Endodermal cell (in vitro differentiated cells): ENCODE results near the gene RPL22. TPM values are rescaled to one million over a fixed set of nuclear protein-coding genes. Genes with fewer than 3 reads are reported as not detected.

Experiments
- DNase-seq: peaks from one replicate; pipeline ENCODE4 v3.0.0-alpha.2; 2017
- H3K27ac ChIP-seq: 2 replicates; pipeline ENCODE4 v1.5.1; 2013; ENCODE audit warnings: mild to moderate bottlenecking, low read depth, low read length, moderate library complexity
- H3K27me3 ChIP-seq: 2 replicates; pipeline ENCODE4 v1.6.1; 2013; ENCODE audit warnings: mild to moderate bottlenecking, low read length, moderate library complexity; ENCODE audit not compliant: insufficient read depth, control insufficient read depth, poor library complexity, severe bottlenecking
- H3K36me3 ChIP-seq: 2 replicates; pipeline ENCODE4 v1.7.0; 2013; ENCODE audit warnings: mild to moderate bottlenecking, low read length, moderate library complexity; ENCODE audit not compliant: control insufficient read depth, insufficient read depth
- H3K4me1 ChIP-seq: one replicate; pipeline ENCODE4 v1.7.0; 2013; ENCODE audit warnings: low read length; ENCODE audit not compliant: control insufficient read depth, insufficient read depth
- H3K4me3 ChIP-seq: 2 replicates; pipeline ENCODE4 v1.5.1; 2013; ENCODE audit warnings: mild to moderate bottlenecking, low read length, moderate library complexity
- H3K9ac ChIP-seq: 2 replicates; pipeline ENCODE4 v1.6.1; 2013; ENCODE audit warnings: mild to moderate bottlenecking, low read length, moderate library complexity; ENCODE audit not compliant: poor library complexity, severe bottlenecking; ENCODE audit errors: extremely low read depth
- H3K9me3 ChIP-seq: 2 replicates; pipeline ENCODE4 v1.6.1; 2013; ENCODE audit warnings: mild to moderate bottlenecking, low read length, moderate library complexity; ENCODE audit not compliant: control insufficient read depth
- H3K27ac Mint-ChIP-seq: 2 replicates; pipeline ENCODE4 v1.8.0; 2020; ENCODE audit warnings: mixed read lengths
- H3K27me3 Mint-ChIP-seq: 2 replicates; pipeline ENCODE4 v1.8.0; 2021; ENCODE audit warnings: mild to moderate bottlenecking, mixed read lengths; ENCODE audit not compliant: insufficient read depth
- H3K36me3 Mint-ChIP-seq: 2 replicates; pipeline ENCODE4 v1.8.0; 2020; ENCODE audit warnings: low read depth, mixed read lengths
- H3K4me1 Mint-ChIP-seq: 2 replicates; pipeline ENCODE4 v1.8.0; 2020; ENCODE audit warnings: mixed read lengths
- H3K4me3 Mint-ChIP-seq: 2 replicates; pipeline ENCODE4 v1.8.0; 2020; ENCODE audit warnings: mild to moderate bottlenecking, moderate library complexity, mixed read lengths
- H3K9me3 Mint-ChIP-seq: 2 replicates; pipeline ENCODE4 v1.8.0; 2020; ENCODE audit warnings: mild to moderate bottlenecking, mixed read lengths
- WGBS, 2 experiments: methylation state at CpG; one replicate each; pipeline versions ENCODE4 v1.1.5 to v1.1.7; 2013; ENCODE audit warnings: missing lambda C conversion rate in 2 of 2, mixed read lengths in 1 of 2; ENCODE audit not compliant: insufficient coverage in 1 of 2, insufficient read length in 1 of 2; 5-methylcytosine and 5-hydroxymethylcytosine counted together
- total RNA-seq, 2 donors: library from RNA; stranded (reverse); fragmentation: NEBNext Ultra II Directional in 1 of 2; extraction: Animal tissue kit (Norgen Biotek cat#: 25700) in 1 of 2; gene quantifications; 2 replicates in 1 of 2; 3 replicates in 1 of 2; pipeline ENCODE4 v1.2.1, GENCODE V29; 2021
- TF ChIP-seq, protein P1 (sequence below): fragments of 200-600 bp; sonication (generic); conservative IDR thresholded peaks from 2 replicates; pipeline ENCODE4 v1.5.0; 2021; ENCODE audit warnings: antibody characterized with exemption, mild to moderate bottlenecking

The RPL22 gene
- total RNA-seq, 2 donors from 2014 or later = 409 to 481 TPM

DNA sequence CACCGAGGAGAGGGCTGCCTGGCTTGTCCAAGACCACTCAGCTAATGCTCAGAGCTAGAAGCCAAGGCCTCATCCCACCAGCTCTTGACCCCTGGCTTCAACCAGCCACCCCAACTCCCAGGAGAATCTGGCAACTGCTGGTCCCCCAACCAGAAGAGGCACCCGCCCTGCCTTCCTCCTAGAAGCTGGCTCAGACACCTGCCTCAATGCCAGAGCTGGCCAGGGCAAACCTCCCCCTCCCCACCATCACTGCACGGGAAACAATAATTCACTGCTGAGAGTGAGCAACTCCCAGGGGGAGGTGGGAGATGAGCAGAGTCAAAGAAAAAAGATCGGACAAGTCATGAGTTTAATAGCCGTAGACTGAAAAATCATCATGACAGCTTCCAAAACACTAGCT is 22.6 kb downstream of the RPL22 start:
- DNase-seq = no peak
- 79 to 83% methylated on average over 2 to 5 of the region's 5 CpGs for WGBS, 2 experiments
- TF ChIP-seq, protein P1, sequence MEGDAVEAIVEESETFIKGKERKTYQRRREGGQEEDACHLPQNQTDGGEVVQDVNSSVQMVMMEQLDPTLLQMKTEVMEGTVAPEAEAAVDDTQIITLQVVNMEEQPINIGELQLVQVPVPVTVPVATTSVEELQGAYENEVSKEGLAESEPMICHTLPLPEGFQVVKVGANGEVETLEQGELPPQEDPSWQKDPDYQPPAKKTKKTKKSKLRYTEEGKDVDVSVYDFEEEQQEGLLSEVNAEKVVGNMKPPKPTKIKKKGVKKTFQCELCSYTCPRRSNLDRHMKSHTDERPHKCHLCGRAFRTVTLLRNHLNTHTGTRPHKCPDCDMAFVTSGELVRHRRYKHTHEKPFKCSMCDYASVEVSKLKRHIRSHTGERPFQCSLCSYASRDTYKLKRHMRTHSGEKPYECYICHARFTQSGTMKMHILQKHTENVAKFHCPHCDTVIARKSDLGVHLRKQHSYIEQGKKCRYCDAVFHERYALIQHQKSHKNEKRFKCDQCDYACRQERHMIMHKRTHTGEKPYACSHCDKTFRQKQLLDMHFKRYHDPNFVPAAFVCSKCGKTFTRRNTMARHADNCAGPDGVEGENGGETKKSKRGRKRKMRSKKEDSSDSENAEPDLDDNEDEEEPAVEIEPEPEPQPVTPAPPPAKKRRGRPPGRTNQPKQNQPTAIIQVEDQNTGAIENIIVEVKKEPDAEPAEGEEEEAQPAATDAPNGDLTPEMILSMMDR = no peak
- Histone ChIP-seq H3K9ac (no peak overlapping the region), H3K4me3 (no peak overlapping the region), H3K9me3 (no peaks in the 10 kb centered on the region), H3K27me3 (peaks cover 60% of the 10 kb centered on the region), H3K4me1 (no peaks in the 10 kb centered on the region), H3K27ac (no peak overlapping the region), H3K36me3 (no peaks in the 10 kb centered on the region)
- Mint-ChIP-seq H3K36me3 (no peaks in the 10 kb centered on the region), H3K27me3 (peaks cover 15% of the 10 kb centered on the region), H3K9me3 (no peaks in the 10 kb centered on the region), H3K27ac (no peak overlapping the region), H3K4me3 (no peak overlapping the region), H3K4me1 (peaks cover 2% of the 10 kb centered on the region)

DNA sequence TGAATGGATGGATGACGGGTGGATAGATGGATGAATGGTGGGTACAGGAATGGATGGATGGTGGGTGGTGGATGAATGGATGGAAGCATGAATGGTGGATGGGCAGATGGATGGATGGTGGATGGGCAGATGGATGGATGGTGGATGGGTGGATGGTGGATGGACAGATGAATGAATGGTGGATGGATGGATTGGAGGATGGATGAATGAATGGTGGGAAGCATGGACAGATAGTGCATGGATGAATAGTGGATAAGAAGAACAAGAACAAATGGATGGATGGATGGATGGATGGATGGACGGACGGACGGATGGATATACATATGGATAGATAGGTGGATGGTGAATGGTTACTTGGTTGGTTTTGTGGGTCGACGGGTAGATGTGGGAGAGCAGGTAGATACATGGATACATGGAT is 24.0 kb downstream of the RPL22 start:
- H3K36me3 Mint-ChIP-seq = no peaks in the 10 kb centered on the region
- H3K4me3 Mint-ChIP-seq = no peak overlapping the region
- no peaks in the 10 kb centered on the region for H3K9me3 ChIP-seq
- WGBS, 2 experiments = 92 to 96% methylated on average over 6 of the region's 6 CpGs
- H3K4me3 ChIP-seq = no peak overlapping the region
- TF ChIP-seq, protein P1 = no peak
- no peaks in the 10 kb centered on the region for H3K4me1 ChIP-seq
- H3K9ac ChIP-seq = no peak overlapping the region
- peaks cover 2% of the 10 kb centered on the region for H3K4me1 Mint-ChIP-seq
- DNase-seq = no peak
- H3K36me3 ChIP-seq = no peaks in the 10 kb centered on the region
- H3K27ac ChIP-seq = no peak overlapping the region
- no peak overlapping the region for H3K27ac Mint-ChIP-seq
- H3K27me3 ChIP-seq = peaks cover 46% of the 10 kb centered on the region
- peaks cover 2% of the 10 kb centered on the region for H3K27me3 Mint-ChIP-seq
- H3K9me3 Mint-ChIP-seq = no peaks in the 10 kb centered on the region

DNA sequence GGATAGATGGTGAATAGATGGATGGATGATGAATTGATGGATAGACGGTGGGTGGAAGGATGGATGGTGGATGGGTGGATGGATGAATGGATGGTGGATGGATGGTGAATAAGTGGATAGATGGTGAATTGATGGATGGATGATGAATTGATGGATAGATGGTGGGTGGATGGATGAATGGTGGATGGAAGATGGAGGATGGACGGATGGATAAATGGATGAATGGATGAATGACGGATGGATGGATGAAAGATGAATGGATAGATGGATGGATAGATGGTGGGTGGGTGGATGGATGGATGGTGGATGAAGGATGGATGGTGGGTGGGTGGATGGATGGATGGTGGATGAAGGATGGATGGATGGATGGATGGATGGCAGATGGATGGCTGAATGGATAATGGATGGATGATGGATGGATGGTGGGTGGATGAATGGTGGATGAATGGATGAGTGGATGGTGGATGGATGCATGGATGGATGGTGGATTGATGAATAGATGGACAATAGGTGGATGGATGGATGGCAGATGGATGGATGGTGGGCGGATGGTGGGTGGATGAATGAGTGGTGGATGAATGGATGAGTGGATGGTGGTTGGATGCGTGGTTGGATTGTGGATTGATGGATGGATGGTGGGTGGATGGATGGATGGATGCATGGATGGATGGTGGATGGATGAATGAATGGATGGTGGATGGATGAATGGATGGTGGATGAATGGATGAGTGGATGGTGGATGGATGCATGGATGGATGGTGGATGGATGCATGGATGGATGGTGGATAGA is 24.6 kb downstream of the RPL22 start:
- no peaks in the 10 kb centered on the region for H3K36me3 ChIP-seq
- Mint-ChIP-seq H3K27ac (no peak overlapping the region), H3K4me3 (no peak overlapping the region), H3K9me3 (no peaks in the 10 kb centered on the region), H3K27me3 (no peaks in the 10 kb centered on the region), H3K36me3 (no peaks in the 10 kb centered on the region), H3K4me1 (peaks cover 2% of the 10 kb centered on the region)
- H3K9ac ChIP-seq = no peak overlapping the region
- WGBS, 2 experiments = 91 to 93% methylated on average over 5 of the region's 5 CpGs
- no peaks in the 10 kb centered on the region for H3K4me1 ChIP-seq
- TF ChIP-seq, protein P1 = no peak
- DNase-seq = no peak
- no peaks in the 10 kb centered on the region for H3K9me3 ChIP-seq
- H3K4me3 ChIP-seq = no peak overlapping the region
- H3K27me3 ChIP-seq = peaks cover 40% of the 10 kb centered on the region
- H3K27ac ChIP-seq = no peak overlapping the region
